Posterior cingulate gyrus (tissue), 11 donors: ENCODE measurements around the gene SHLD2.
"Not testable (repeated sequence)": the region's sequence is repeated elsewhere in the genome, so short reads cannot be mapped to it uniquely, and the experiment has no call there.

ENCODE experiments used
- DNase-seq, 10 donors: peaks; one replicate each; pipeline versions ENCODE4 v3.0.0 to v3.0.0-alpha.2; 2020 to 2021; ENCODE audit warnings: mixed read lengths in 3 of 10
- intact Hi-C: fragments of 100-400 bp; cut with DNase I; formaldehyde crosslinking; loops from one replicate; pipeline ENCODE4 v1.15.1; 2023

SHLD2 gene

DNA sequence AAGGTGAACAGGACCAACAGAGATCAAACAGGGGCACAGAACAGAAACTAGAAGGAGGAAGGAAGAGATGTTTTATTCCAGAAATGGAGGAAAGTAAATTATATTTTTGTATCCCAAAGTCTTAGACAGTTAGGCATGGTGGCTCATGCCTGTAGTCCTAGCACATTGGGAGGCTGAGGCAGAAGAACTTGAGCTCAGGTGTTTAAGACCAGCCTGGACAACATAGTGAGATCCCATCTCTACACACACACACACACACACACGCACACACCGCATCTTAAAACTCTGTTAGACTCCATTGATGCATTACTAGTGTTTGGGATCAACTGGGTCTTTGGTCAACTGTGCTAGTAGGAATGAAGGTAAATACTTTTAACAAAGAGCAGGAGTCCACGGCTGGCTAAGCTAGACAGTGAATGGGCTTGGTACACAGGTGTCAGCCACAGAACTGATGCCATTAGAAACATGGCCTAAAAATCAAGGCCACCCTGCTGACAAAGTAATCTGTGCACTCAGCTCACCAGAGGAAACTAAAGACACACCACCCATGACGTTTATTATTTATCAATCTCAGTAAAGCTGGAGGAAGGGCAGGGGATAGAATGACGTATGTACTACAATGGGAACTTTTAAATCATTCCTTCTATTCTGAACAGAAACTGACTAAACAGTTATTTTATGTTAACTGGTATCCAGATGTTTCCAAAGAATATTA is 11.3 kb upstream of the SHLD2 start:
- DNase-seq, result peak in 1 of 10 donors; percentile 17
- intact Hi-C loops, result not testable (repeated sequence)

GRCh38 chr10:87084291-87084782 is 10.7 kb upstream of the SHLD2 start:
- DNase-seq, intact Hi-C loops: not testable (repeated sequence)

GRCh38 chr10:87085537-87085936 is 9.5 kb upstream of the SHLD2 start:
- DNase-seq, result no peak
- intact Hi-C loops, result no loop called here

GRCh38 chr10:87089746-87090145 is 5.3 kb upstream of the SHLD2 start:
- intact Hi-C loops, result no loop called here
- no peak for DNase-seq

GRCh38 chr10:87090779-87091178 is 4.2 kb upstream of the SHLD2 start:
- intact Hi-C loops, result no loop called here
- DNase-seq, result no peak

DNA sequence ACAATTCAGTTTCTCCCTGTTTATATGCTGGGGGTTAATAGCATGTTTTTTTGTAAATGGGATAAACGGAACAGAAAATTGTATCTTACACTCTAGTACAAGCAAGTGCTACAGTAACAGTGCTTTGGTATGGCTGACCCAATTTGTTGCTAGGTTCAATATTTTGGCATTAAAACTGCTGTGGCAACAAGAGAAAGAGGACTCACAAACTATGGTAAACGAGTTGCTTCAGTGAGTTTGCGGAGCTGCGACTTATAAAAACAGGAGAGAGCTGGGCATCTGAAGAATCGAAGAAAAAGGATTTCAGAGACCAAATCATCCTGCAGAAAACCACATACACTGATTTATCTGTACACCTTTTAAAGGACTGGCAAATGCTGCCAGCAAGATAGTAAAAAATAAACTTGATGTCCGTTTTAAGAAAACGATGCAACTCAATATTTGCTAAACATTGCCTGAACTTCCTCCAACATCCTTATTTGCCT is 2.6 kb upstream of the SHLD2 start:
- no peak for DNase-seq
- intact Hi-C loops, result no loop called here

GRCh38 chr10:87092861-87093631 is 2.0 kb upstream of the SHLD2 start:
- intact Hi-C loops, result no loop called here
- DNase-seq, result no peak

GRCh38 chr10:87093632-87094372 is 1.2 kb upstream of the SHLD2 start:
- peak; percentile 27 to 93 (median 52) for DNase-seq
- intact Hi-C loops, result loop anchor here (2.0 kb wide), 2 partner anchors 41 to 339 kb away; no protein-coding TSS in a partner anchor

DNA sequence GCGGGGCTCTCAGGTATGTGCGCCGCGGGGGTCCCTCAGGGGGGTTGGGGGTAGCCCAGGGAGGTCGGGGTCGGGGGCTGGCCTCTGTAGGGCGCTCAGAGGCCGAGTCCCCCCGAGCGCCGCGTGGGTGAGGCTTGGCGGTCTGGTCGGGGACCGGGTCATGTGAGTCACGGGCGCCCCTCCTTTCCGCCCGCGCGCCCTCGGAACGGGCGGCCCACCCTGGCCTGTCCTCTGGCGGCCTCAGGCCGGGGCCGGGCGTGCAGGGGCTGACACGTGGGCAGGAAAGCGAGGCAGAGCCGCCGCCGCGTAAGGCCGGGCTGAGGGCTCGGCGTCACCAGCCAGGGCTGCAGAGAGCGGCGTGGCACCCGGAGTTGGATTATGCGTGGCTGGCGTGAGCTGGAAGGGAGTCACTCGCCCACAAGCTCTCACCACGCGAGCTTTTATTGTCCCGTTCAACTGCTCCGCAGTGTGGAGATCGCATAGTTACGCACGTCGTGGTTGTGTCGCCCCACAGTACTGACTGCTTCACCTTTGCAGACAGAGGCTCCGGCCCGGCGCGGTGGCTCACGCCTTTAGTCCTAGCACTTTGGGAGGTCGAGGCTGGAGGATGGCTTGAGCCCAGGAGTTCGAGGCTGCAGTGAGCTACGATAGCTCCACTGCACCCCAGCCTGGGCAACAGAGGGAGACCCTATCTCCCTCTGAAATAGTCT is 385 bp downstream of the SHLD2 start:
- DNase-seq, result peak; percentile 53 to 95 (median 70)
- intact Hi-C loops, result loop anchor here (2.0 to 5.0 kb wide), 3 partner anchors 43 to 341 kb away; partner anchors contain the start of gene ADIRF

GRCh38 chr10:87101996-87102395 is 7.0 kb downstream of the SHLD2 start:
- no peak for DNase-seq
- intact Hi-C loops, result no loop called here

GRCh38 chr10:87104727-87105126 is 9.7 kb downstream of the SHLD2 start:
- DNase-seq, intact Hi-C loops: not testable (repeated sequence)

GRCh38 chr10:87105446-87106124 is 10.6 kb downstream of the SHLD2 start:
- intact Hi-C loops, result no loop called here
- DNase-seq, result no peak

DNA sequence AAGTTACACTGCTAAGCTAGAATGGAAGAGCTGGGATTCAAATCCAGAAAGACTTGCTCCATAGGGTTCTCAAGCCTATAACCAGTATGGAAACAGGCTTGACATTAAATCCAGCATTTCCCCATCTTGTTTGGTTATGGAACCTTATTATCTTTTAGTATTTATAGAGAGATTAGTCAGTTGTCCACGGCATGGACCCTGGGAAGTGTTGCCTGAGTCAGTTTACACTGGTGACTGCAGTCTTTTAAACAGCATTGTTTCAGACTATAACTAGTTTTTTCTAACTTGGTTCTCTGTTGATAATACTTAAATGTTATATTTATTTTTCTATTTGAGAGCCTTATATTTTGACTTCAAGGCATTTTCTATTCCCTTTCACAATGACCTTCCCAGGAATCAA is 23.1 kb downstream of the SHLD2 start:
- intact Hi-C loops, DNase-seq: not testable (repeated sequence)

GRCh38 chr10:87119029-87119428 is 24.0 kb downstream of the SHLD2 start:
- intact Hi-C loops, DNase-seq: not testable (repeated sequence)

DNA sequence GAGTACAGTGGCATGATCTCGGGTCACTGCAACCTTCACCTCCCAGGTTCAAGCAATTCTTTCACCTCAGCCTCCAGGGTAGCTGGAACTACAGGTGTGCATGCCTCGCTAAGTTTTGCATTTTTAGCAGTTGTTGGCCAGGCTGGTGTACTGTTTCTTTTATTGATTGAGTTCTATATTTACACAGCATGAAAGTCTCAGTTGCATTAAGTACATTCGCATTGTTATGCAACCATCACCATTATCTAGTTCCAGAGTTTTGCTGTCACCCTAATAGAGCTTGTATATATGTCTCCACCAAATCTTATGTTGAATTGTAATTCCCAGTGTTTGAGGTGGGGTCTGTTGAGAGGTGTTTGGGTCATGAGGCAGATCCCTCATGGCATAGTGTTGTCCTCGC is 28.3 kb downstream of the SHLD2 start:
- DNase-seq, intact Hi-C loops: not testable (repeated sequence)

DNA sequence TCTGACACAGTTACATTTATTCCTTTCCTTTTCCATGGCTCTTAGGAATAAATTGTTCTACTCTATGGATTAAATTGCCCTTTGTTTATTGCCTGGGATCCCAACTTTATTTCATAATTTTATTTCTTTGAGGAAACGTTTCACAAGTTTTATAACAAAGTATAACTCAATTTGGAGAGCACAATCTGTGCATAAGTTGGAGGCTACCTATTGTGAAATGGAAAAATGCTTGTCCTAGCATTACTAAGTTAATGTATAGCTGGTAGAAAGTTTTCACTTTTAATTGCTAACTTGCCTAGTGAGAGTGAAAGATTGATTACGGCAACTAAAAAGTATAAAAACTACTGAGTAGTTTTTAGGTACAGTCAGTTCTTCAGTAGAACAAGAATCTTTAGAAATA is 32.0 kb downstream of the SHLD2 start:
- intact Hi-C loops, DNase-seq: not testable (repeated sequence)

DNA sequence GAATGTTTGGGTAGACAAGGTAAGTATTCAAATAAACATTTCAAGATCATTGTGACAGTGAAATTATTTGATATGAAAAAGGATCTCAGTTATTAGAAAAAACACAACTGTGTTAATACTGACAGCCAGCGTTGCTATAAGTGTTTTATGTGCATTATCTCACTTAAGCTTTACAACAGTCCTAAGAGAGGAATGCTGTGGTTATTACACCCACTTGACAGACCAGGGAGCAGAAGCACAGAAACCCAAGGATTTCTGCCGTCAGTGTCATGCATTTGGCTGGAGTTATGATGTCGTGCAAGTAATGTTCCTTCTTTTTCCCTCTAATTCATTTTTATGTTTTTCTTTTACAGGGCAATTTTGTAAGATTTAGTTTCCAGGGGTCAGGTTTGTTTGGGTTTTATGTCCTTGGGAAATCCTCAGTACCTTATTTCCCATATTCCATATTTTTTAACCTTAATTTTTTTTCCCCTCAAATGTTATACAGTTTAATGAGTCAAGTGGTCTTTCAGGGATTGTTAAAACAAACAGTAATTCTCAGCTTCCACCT is 32.7 kb downstream of the SHLD2 start:
- DNase-seq, intact Hi-C loops: not testable (repeated sequence)

GRCh38 chr10:87132176-87132575 is 37.2 kb downstream of the SHLD2 start:
- DNase-seq, intact Hi-C loops: not testable (repeated sequence)

DNA sequence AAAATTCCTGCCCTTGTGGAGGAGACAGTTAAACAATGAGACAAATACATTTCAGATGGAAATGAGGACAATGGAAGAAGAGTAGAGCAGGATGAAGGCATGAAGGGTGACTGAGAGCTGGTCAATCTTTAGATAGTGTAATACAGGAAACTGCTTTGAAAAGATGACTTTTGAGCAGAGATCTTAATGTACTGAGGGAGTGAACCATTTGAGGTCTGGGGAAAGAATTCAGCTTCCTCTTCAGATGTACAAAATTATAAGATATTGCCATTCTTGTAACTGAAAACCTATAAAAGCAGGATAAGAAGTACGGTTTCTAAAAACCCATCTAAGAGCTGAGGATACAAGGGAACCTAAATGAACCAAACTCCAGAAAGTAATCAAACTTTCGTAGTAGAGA is 38.9 kb downstream of the SHLD2 start:
- DNase-seq, intact Hi-C loops: not testable (repeated sequence)
